ENCODE results near the gene FALEC.
A peak's percentile ranks its signal among the peaks of the same experiment; 100 is the strongest.

The FALEC gene

GRCh38 chr1:150555198-150555970 is 39.8 kb downstream of the FALEC start:
- H3K9me3 ChIP-seq (ENCODE audit: low read length), result no peaks in the 10 kb centered on the region
- no peak overlapping the region for H3K27ac ChIP-seq (ENCODE audit: low read depth, low read length)
- H3K4me1 ChIP-seq (ENCODE audit: insufficient read depth, low read length), result peaks cover 23% of the 10 kb centered on the region
- H3K36me3 ChIP-seq (ENCODE audit: insufficient read depth, low read length), result peaks cover 13% of the 10 kb centered on the region
- no peaks in the 10 kb centered on the region for H3K27me3 ChIP-seq (ENCODE audit: control insufficient read depth in 1 of 2, insufficient read depth in 2 of 2, low read length in 2 of 2)
- H3K9ac ChIP-seq (ENCODE audit: low read length), result no peak overlapping the region
- H3K4me3 ChIP-seq (ENCODE audit: low read depth in 1 of 2, low read length in 2 of 2), result no peak overlapping the region

- Histone ChIP-seq H3K4me3 (ENCODE audit: low read depth in 1 of 2, low read length in 2 of 2) (no peak overlapping the region), H3K4me1 (ENCODE audit: insufficient read depth, low read length) (peaks cover 28% of the 10 kb centered on the region), H3K36me3 (ENCODE audit: insufficient read depth, low read length) (peaks cover 13% of the 10 kb centered on the region), H3K9me3 (ENCODE audit: low read length) (no peaks in the 10 kb centered on the region), H3K9ac (ENCODE audit: low read length) (no peak overlapping the region), H3K27ac (ENCODE audit: low read depth, low read length) (no peak overlapping the region), H3K27me3 (ENCODE audit: control insufficient read depth in 1 of 2, insufficient read depth in 2 of 2, low read length in 2 of 2) (no peaks in the 10 kb centered on the region)
These were observed 40.7 kb downstream of the FALEC start for GRCh38 chr1:150555971-150556865.

GRCh38 chr1:150557065-150557600 is 41.6 kb downstream of the FALEC start:
- H3K36me3 ChIP-seq (ENCODE audit: insufficient read depth, low read length), result peaks cover 13% of the 10 kb centered on the region
- H3K4me1 ChIP-seq (ENCODE audit: insufficient read depth, low read length), result peaks cover 33% of the 10 kb centered on the region
- H3K9me3 ChIP-seq (ENCODE audit: low read length), result no peaks in the 10 kb centered on the region
- H3K27ac ChIP-seq (ENCODE audit: low read depth, low read length), result no peak overlapping the region
- no peak overlapping the region for H3K4me3 ChIP-seq (ENCODE audit: low read depth in 1 of 2, low read length in 2 of 2)
- no peak overlapping the region for H3K9ac ChIP-seq (ENCODE audit: low read length)
- H3K27me3 ChIP-seq (ENCODE audit: control insufficient read depth in 1 of 2, insufficient read depth in 2 of 2, low read length in 2 of 2), result no peaks in the 10 kb centered on the region

GRCh38 chr1:150557813-150558212 is 42.3 kb downstream of the FALEC start:
- Histone ChIP-seq H3K4me3 (ENCODE audit: low read depth in 1 of 2, low read length in 2 of 2) (no peak overlapping the region), H3K27ac (ENCODE audit: low read depth, low read length) (no peak overlapping the region), H3K27me3 (ENCODE audit: control insufficient read depth in 1 of 2, insufficient read depth in 2 of 2, low read length in 2 of 2) (no peaks in the 10 kb centered on the region), H3K9ac (ENCODE audit: low read length) (no peak overlapping the region), H3K9me3 (ENCODE audit: low read length) (no peaks in the 10 kb centered on the region), H3K36me3 (ENCODE audit: insufficient read depth, low read length) (peaks cover 13% of the 10 kb centered on the region), H3K4me1 (ENCODE audit: insufficient read depth, low read length) (peaks cover 36% of the 10 kb centered on the region)

- Histone ChIP-seq H3K27ac (ENCODE audit: low read depth, low read length) (peak overlapping the region; percentile 100), H3K9me3 (ENCODE audit: low read length) (no peaks in the 10 kb centered on the region), H3K4me3 (ENCODE audit: low read depth in 1 of 2, low read length in 2 of 2) (peak overlapping the region in 1 of 2 donors; percentile 10), H3K4me1 (ENCODE audit: insufficient read depth, low read length) (peaks cover 37% of the 10 kb centered on the region), H3K27me3 (ENCODE audit: control insufficient read depth in 1 of 2, insufficient read depth in 2 of 2, low read length in 2 of 2) (no peaks in the 10 kb centered on the region), H3K9ac (ENCODE audit: low read length) (no peak overlapping the region), H3K36me3 (ENCODE audit: insufficient read depth, low read length) (peaks cover 13% of the 10 kb centered on the region)
These were observed 42.8 kb downstream of the FALEC start for GRCh38 chr1:150558303-150558704.

- Histone ChIP-seq H3K9me3 (ENCODE audit: low read length) (no peaks in the 10 kb centered on the region), H3K27me3 (ENCODE audit: control insufficient read depth in 1 of 2, insufficient read depth in 2 of 2, low read length in 2 of 2) (no peaks in the 10 kb centered on the region), H3K36me3 (ENCODE audit: insufficient read depth, low read length) (peaks cover 13% of the 10 kb centered on the region), H3K4me3 (ENCODE audit: low read depth in 1 of 2, low read length in 2 of 2) (peak overlapping the region; percentile 10 to 85), H3K27ac (ENCODE audit: low read depth, low read length) (peak overlapping the region; percentile 100), H3K4me1 (ENCODE audit: insufficient read depth, low read length) (peaks cover 42% of the 10 kb centered on the region), H3K9ac (ENCODE audit: low read length) (peak overlapping the region; percentile 93)
These were observed 43.5 kb downstream of the FALEC start for GRCh38 chr1:150558761-150559655.

- Histone ChIP-seq H3K27ac (ENCODE audit: low read depth, low read length) (peak overlapping the region; percentile 100), H3K9me3 (ENCODE audit: low read length) (no peaks in the 10 kb centered on the region), H3K9ac (ENCODE audit: low read length) (peak overlapping the region; percentile 93), H3K4me3 (ENCODE audit: low read depth in 1 of 2, low read length in 2 of 2) (peak overlapping the region in 1 of 2 donors; percentile 85), H3K27me3 (ENCODE audit: control insufficient read depth in 1 of 2, insufficient read depth in 2 of 2, low read length in 2 of 2) (no peaks in the 10 kb centered on the region), H3K4me1 (ENCODE audit: insufficient read depth, low read length) (peaks cover 49% of the 10 kb centered on the region), H3K36me3 (ENCODE audit: insufficient read depth, low read length) (peaks cover 13% of the 10 kb centered on the region)
These were observed 44.1 kb downstream of the FALEC start for GRCh38 chr1:150559656-150560010.

GRCh38 chr1:150560011-150560438 is 44.5 kb downstream of the FALEC start:
- peaks cover 13% of the 10 kb centered on the region for H3K36me3 ChIP-seq (ENCODE audit: insufficient read depth, low read length)
- peak overlapping the region; percentile 100 for H3K27ac ChIP-seq (ENCODE audit: low read depth, low read length)
- no peaks in the 10 kb centered on the region for H3K27me3 ChIP-seq (ENCODE audit: control insufficient read depth in 1 of 2, insufficient read depth in 2 of 2, low read length in 2 of 2)
- peak overlapping the region; percentile 93 for H3K9ac ChIP-seq (ENCODE audit: low read length)
- H3K9me3 ChIP-seq (ENCODE audit: low read length), result no peaks in the 10 kb centered on the region
- peak overlapping the region in 1 of 2 donors; percentile 85 for H3K4me3 ChIP-seq (ENCODE audit: low read depth in 1 of 2, low read length in 2 of 2)
- H3K4me1 ChIP-seq (ENCODE audit: insufficient read depth, low read length), result peaks cover 53% of the 10 kb centered on the region

- peak overlapping the region; percentile 93 for H3K9ac ChIP-seq (ENCODE audit: low read length)
- peaks cover 8% of the 10 kb centered on the region for H3K36me3 ChIP-seq (ENCODE audit: insufficient read depth, low read length)
- no peaks in the 10 kb centered on the region for H3K9me3 ChIP-seq (ENCODE audit: low read length)
- peak overlapping the region; percentile 41 to 85 for H3K4me3 ChIP-seq (ENCODE audit: low read depth in 1 of 2, low read length in 2 of 2)
- H3K27me3 ChIP-seq (ENCODE audit: control insufficient read depth in 1 of 2, insufficient read depth in 2 of 2, low read length in 2 of 2), result no peaks in the 10 kb centered on the region
- peak overlapping the region; percentile 100 for H3K27ac ChIP-seq (ENCODE audit: low read depth, low read length)
- H3K4me1 ChIP-seq (ENCODE audit: insufficient read depth, low read length), result peaks cover 56% of the 10 kb centered on the region
These were observed 45.2 kb downstream of the FALEC start for GRCh38 chr1:150560576-150561253.

GRCh38 chr1:150561254-150561973 is 45.9 kb downstream of the FALEC start:
- H3K4me3 ChIP-seq (ENCODE audit: low read depth in 1 of 2, low read length in 2 of 2), result peak overlapping the region; percentile 41 to 85
- H3K36me3 ChIP-seq (ENCODE audit: insufficient read depth, low read length), result peaks cover 1% of the 10 kb centered on the region
- H3K9me3 ChIP-seq (ENCODE audit: low read length), result no peaks in the 10 kb centered on the region
- peaks cover 59% of the 10 kb centered on the region for H3K4me1 ChIP-seq (ENCODE audit: insufficient read depth, low read length)
- peak overlapping the region; percentile 100 for H3K27ac ChIP-seq (ENCODE audit: low read depth, low read length)
- peak overlapping the region; percentile 93 for H3K9ac ChIP-seq (ENCODE audit: low read length)
- H3K27me3 ChIP-seq (ENCODE audit: control insufficient read depth in 1 of 2, insufficient read depth in 2 of 2, low read length in 2 of 2), result no peaks in the 10 kb centered on the region
